ENCODE results near the gene ZNF524.
"Not testable (repeated sequence)": the region's sequence is repeated elsewhere in the genome, so short reads cannot be mapped to it uniquely, and the experiment has no call there.

ZNF524 gene

GRCh38 chr19:55581145-55581822, 18.8 kb upstream of the ZNF524 start:
- no peak for DNase-seq (ENCODE audit: low read depth in 2 of 2)

GRCh38 chr19:55581823-55582223, 18.3 kb upstream of the ZNF524 start:
- no peak for DNase-seq (ENCODE audit: low read depth in 2 of 2)

- DNase-seq (ENCODE audit: low read depth in 2 of 2) = not testable (repeated sequence)
These were observed 17.8 kb upstream of the ZNF524 start for GRCh38 chr19:55582284-55582683.

GRCh38 chr19:55583897-55584296, 16.2 kb upstream of the ZNF524 start:
- not testable (repeated sequence) for DNase-seq (ENCODE audit: low read depth in 2 of 2)

GRCh38 chr19:55584871-55585270, 15.2 kb upstream of the ZNF524 start:
- no peak for DNase-seq (ENCODE audit: low read depth in 2 of 2)

GRCh38 chr19:55585658-55586339, 14.3 kb upstream of the ZNF524 start:
- peak; percentile 47 to 54 for DNase-seq (ENCODE audit: low read depth in 2 of 2)

GRCh38 chr19:55586976-55587668, 13.0 kb upstream of the ZNF524 start:
- peak; percentile 93 to 96 for DNase-seq (ENCODE audit: low read depth in 2 of 2)

- no peak for DNase-seq (ENCODE audit: low read depth in 2 of 2)
These were observed 11.3 kb upstream of the ZNF524 start for GRCh38 chr19:55588738-55589137.

- DNase-seq (ENCODE audit: low read depth in 2 of 2) = no peak
These were observed 10.0 kb upstream of the ZNF524 start for GRCh38 chr19:55590109-55590508.

- DNase-seq (ENCODE audit: low read depth in 2 of 2) = no peak
These were observed 9.5 kb upstream of the ZNF524 start for GRCh38 chr19:55590617-55591016.

GRCh38 chr19:55591555-55591954, 8.5 kb upstream of the ZNF524 start:
- no peak for DNase-seq (ENCODE audit: low read depth in 2 of 2)

- DNase-seq (ENCODE audit: low read depth in 2 of 2) = no peak
These were observed 7.5 kb upstream of the ZNF524 start for GRCh38 chr19:55592391-55593090.

- DNase-seq (ENCODE audit: low read depth in 2 of 2) = no peak
These were observed 6.9 kb upstream of the ZNF524 start for GRCh38 chr19:55593096-55593772.

GRCh38 chr19:55594996-55595545, 5.0 kb upstream of the ZNF524 start:
- DNase-seq (ENCODE audit: low read depth in 2 of 2) = no peak

GRCh38 chr19:55596304-55596703, 3.8 kb upstream of the ZNF524 start:
- DNase-seq (ENCODE audit: low read depth in 2 of 2) = no peak

- DNase-seq (ENCODE audit: low read depth in 2 of 2) = no peak
These were observed 2.6 kb upstream of the ZNF524 start for GRCh38 chr19:55597501-55597921.

GRCh38 chr19:55598034-55598433, 2.1 kb upstream of the ZNF524 start:
- DNase-seq (ENCODE audit: low read depth in 2 of 2) = no peak

GRCh38 chr19:55598719-55599467, 1.2 kb upstream of the ZNF524 start:
- peak; percentile 88 to 90 for DNase-seq (ENCODE audit: low read depth in 2 of 2)

- peak; percentile 93 to 96 for DNase-seq (ENCODE audit: low read depth in 2 of 2)
These were observed 633 bp upstream of the ZNF524 start, which contains the start of gene FIZ1 for GRCh38 chr19:55599468-55599841. Gene FIZ1 (minus strand): TSS chr19:55599517. CDS start chr19:55597865, 1,652 bp downstream.

- no peak for DNase-seq (ENCODE audit: low read depth in 2 of 2)
These were observed 557 bp downstream of the ZNF524 start for GRCh38 chr19:55600662-55601028.

GRCh38 chr19:55601084-55601483, 996 bp downstream of the ZNF524 start:
- no peak for DNase-seq (ENCODE audit: low read depth in 2 of 2)

Measured in activated CD4-positive, alpha-beta T cell treated with anti-CD3 and anti-CD28 coated beads for 24 hours (primary cell).